Smooth muscle cell (in vitro differentiated cells): ENCODE data around the gene C12orf50. TPM values are rescaled to one million over a fixed set of nuclear protein-coding genes. Genes with fewer than 3 reads are reported as not detected.

ENCODE experiments used
- DNase-seq: peaks from one replicate; lab custom pipeline; 2025; ENCODE audit not compliant: unreplicated experiment; lab: John Stamatoyannopoulos, UW
- H2AFZ ChIP-seq: fragments of 200-600 bp; sonication (generic); 2 replicates; pipeline ENCODE4 v1.6.0; 2016; ENCODE audit warnings: antibody characterized with exemption, low read depth, mild to moderate bottlenecking
- H3F3A ChIP-seq: fragments of 200-600 bp; sonication (generic); 2 replicates; pipeline ENCODE4 v1.6.0; 2017; ENCODE audit warnings: antibody characterized with exemption, low read depth
- H3K27ac ChIP-seq: fragments of 200-600 bp; sonication (generic); 2 replicates; pipeline ENCODE4 v1.5.1; 2016; ENCODE audit warnings: low read depth, mild to moderate bottlenecking
- H3K27me3 ChIP-seq: fragments of 200-600 bp; sonication (generic); 2 replicates; pipeline ENCODE4 v1.6.1; 2016; ENCODE audit warnings: low read depth, mild to moderate bottlenecking
- H3K36me3 ChIP-seq: fragments of 200-600 bp; sonication (generic); 2 replicates; pipeline ENCODE4 v1.5.1; 2016; ENCODE audit warnings: low read depth
- H3K4me1 ChIP-seq: fragments of 200-600 bp; sonication (generic); 2 replicates; pipeline ENCODE4 v1.5.1; 2016; ENCODE audit warnings: low read depth
- H3K4me2 ChIP-seq: fragments of 200-600 bp; sonication (generic); 2 replicates; pipeline ENCODE4 v1.6.0; 2016; ENCODE audit warnings: mild to moderate bottlenecking
- H3K4me3 ChIP-seq: fragments of 200-600 bp; sonication (generic); 2 replicates; pipeline ENCODE4 v1.5.1; 2016; ENCODE audit warnings: mild to moderate bottlenecking
- H3K79me2 ChIP-seq: fragments of 200-600 bp; sonication (generic); 2 replicates; pipeline ENCODE4 v1.6.0; 2016; ENCODE audit warnings: low read depth, mild to moderate bottlenecking
- H3K9ac ChIP-seq: fragments of 200-600 bp; sonication (generic); 2 replicates; pipeline ENCODE4 v1.6.0; 2016; ENCODE audit warnings: low read depth
- H3K9me3 ChIP-seq: fragments of 200-600 bp; sonication (generic); replicated peaks from 2 replicates; pipeline ENCODE4 v1.5.1; 2016; ENCODE audit warnings: low read depth
- H4K20me1 ChIP-seq: fragments of 200-600 bp; sonication (generic); 2 replicates; pipeline ENCODE4 v1.6.0; 2016; ENCODE audit warnings: low read depth
- CTCF ChIP-seq: fragments of 200-600 bp; sonication (generic); IDR thresholded peaks from 2 replicates; pipeline ENCODE4 v1.5.1; 2017; ENCODE audit warnings: borderline replicate concordance, mild to moderate bottlenecking, antibody characterized with exemption; ENCODE audit not compliant: insufficient read depth, poor library complexity, severe bottlenecking
- WGBS: methylation state at CpG from one replicate; pipeline ENCODE4 v1.1.7; 2016; ENCODE audit warnings: low lambda C conversion rate; 5-methylcytosine and 5-hydroxymethylcytosine counted together
- polyA plus RNA-seq: library from polyadenylated mRNA; unstranded; fragments of >200 nt; fragmentation: Nextera tagmentation; extraction: Ambion mirVana; gene quantifications from 2 replicates; pipeline ENCODE4 v1.2.1, GENCODE V29; 2016
- total RNA-seq: library from RNA; depleted of rRNA; stranded (reverse); fragments of >200 nt; gene quantifications from 2 replicates; pipeline ENCODE4 v1.2.3, GENCODE V29; 2014

C12orf50 gene
- total and polyA plus RNA-seq, 2 experiments from 2014 or later, result 0.31 TPM; not detected in 1

GRCh38 chr12:88015825-88016224 lies 13.4 kb downstream of the C12orf50 start:
- Histone ChIP-seq H3F3A (no peaks in the 10 kb centered on the region), H3K27ac (no peak overlapping the region), H3K36me3 (no peaks in the 10 kb centered on the region), H3K9ac (no peak overlapping the region), H3K79me2 (no peaks in the 10 kb centered on the region), H3K9me3 (no peaks in the 10 kb centered on the region), H3K4me3 (no peak overlapping the region), H3K4me1 (no peaks in the 10 kb centered on the region), H4K20me1 (no peaks in the 10 kb centered on the region), H3K4me2 (no peak overlapping the region), H3K27me3 (no peaks in the 10 kb centered on the region), H2AFZ (no peak overlapping the region)
- 74% methylated on average over 1 of the region's 1 CpG for WGBS
- DNase-seq, result no peak
- TF ChIP-seq CTCF, result no peak

GRCh38 chr12:88011755-88012154 lies 17.4 kb downstream of the C12orf50 start:
- no peak for DNase-seq
- Histone ChIP-seq H3K4me2 (no peak overlapping the region), H2AFZ (no peak overlapping the region), H3K4me3 (no peak overlapping the region), H3F3A (no peaks in the 10 kb centered on the region), H3K79me2 (no peaks in the 10 kb centered on the region), H3K9me3 (no peaks in the 10 kb centered on the region), H3K36me3 (no peaks in the 10 kb centered on the region), H3K27me3 (no peaks in the 10 kb centered on the region), H3K9ac (no peak overlapping the region), H3K27ac (no peak overlapping the region), H3K4me1 (no peaks in the 10 kb centered on the region), H4K20me1 (no peaks in the 10 kb centered on the region)
- TF ChIP-seq CTCF, result no peak
- WGBS, result 87% methylated on average over 5 of the region's 5 CpGs

- Histone ChIP-seq H3K36me3 (no peaks in the 10 kb centered on the region), H3K27me3 (no peaks in the 10 kb centered on the region), H3K27ac (no peak overlapping the region), H3K4me1 (no peaks in the 10 kb centered on the region), H3K9ac (no peak overlapping the region), H3K9me3 (no peaks in the 10 kb centered on the region), H3K4me2 (no peak overlapping the region), H3F3A (no peaks in the 10 kb centered on the region), H4K20me1 (no peaks in the 10 kb centered on the region), H3K4me3 (no peak overlapping the region), H2AFZ (no peak overlapping the region), H3K79me2 (no peaks in the 10 kb centered on the region)
- no peak for TF ChIP-seq CTCF
- WGBS, result 91% methylated on average over 4 of the region's 4 CpGs
- DNase-seq, result no peak
Measured at GRCh38 chr12:88006351-88006750, 22.9 kb downstream of the C12orf50 start.

GRCh38 chr12:88001327-88001726 lies 27.9 kb downstream of the C12orf50 start:
- H3K4me2 ChIP-seq, result no peak overlapping the region
- H3K27me3 ChIP-seq, result no peaks in the 10 kb centered on the region
- H3K36me3 ChIP-seq, result no peaks in the 10 kb centered on the region
- no peak overlapping the region for H2AFZ ChIP-seq
- H3K9ac ChIP-seq, result no peak overlapping the region
- no peak for TF ChIP-seq CTCF
- H3K9me3 ChIP-seq, result no peaks in the 10 kb centered on the region
- H3K4me3 ChIP-seq, result no peak overlapping the region
- H4K20me1 ChIP-seq, result no peaks in the 10 kb centered on the region
- no peaks in the 10 kb centered on the region for H3F3A ChIP-seq
- no peak overlapping the region for H3K27ac ChIP-seq
- WGBS, result 83% methylated on average over 2 of the region's 2 CpGs
- H3K79me2 ChIP-seq, result no peaks in the 10 kb centered on the region
- no peaks in the 10 kb centered on the region for H3K4me1 ChIP-seq
- DNase-seq, result no peak
